Measurements from ENCODE around the gene SLC6A12.
A peak's percentile ranks its signal among the peaks of the same experiment; 100 is the strongest.
"Not testable (repeated sequence)": the region's sequence is repeated elsewhere in the genome, so short reads cannot be mapped to it uniquely, and the experiment has no call there.

SLC6A12 gene

DNA sequence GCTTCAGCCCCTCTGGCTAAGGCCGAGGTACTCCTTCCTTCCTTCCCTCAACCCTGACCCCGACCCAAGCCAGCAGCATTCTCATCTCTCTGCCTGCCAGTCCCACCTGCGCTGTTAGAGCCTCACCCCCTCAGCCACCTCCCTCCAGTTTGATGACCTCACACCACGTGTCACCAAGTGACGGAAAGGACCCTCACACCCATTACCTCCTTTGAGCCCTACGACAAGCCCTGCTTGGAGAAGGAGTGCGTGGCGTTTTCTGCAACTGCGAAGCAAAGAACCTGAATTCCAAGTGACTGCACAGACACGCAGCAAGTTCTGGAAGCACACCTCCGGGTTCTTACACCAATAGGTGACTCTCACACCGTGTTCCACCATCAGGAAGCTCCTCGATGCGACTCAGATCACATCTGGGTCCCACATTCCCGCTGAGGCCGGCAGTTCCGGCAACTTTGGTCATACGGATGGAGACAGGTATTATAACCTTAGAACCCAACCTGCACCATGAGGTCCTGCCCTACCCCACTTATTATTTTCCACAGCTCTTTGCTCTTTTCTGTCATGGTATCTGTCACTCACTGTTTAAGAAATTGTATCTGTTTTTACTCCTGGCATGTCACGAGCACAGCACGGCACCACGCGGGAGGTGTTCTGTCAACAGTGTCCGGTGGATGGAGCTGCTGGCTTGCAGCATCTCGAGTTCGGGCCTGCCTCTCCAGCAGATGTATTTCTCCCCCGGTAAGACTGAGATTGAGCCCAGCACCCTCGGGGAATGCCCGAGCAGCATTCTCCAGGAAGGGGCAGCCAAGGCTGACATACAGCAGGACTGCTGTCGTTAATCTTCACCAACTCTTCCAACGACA, 5.0 kb upstream of the SLC6A12 start:
- DNase-seq: peak in 3 of 10 donors; percentile 44 to 79 (median 79)
- intact Hi-C loops (cut with DNase I): no loop called here

- intact Hi-C loops (cut with DNase I): no loop called here
- peak in 2 of 10 donors; percentile 25 to 70 for DNase-seq
Observed at GRCh38 chr12:218221-218620, 4.3 kb upstream of the SLC6A12 start.

DNA sequence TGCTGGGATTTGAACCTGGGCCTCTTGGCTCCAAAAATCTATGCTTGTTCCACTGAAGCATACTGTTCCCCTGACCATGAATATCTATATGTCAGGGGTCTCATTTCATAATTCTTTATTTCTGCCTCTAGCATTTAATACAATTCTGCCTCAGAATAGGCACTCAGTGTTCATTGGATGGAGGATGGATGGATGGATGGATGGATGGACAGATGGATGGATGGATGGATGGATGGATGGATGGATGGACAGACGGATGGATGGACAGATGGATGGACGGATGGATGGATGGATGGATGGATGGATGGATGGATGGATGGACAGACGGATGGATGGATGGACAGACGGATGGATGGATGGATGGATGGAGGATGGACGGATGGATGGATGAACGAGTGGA, 3.1 kb upstream of the SLC6A12 start:
- intact Hi-C loops (cut with DNase I); DNase-seq: not testable (repeated sequence)

GRCh38 chr12:215116-215515, 1.2 kb upstream of the SLC6A12 start:
- intact Hi-C loops (cut with DNase I): no loop called here
- DNase-seq: peak in 2 of 10 donors; percentile 26 to 60

DNA sequence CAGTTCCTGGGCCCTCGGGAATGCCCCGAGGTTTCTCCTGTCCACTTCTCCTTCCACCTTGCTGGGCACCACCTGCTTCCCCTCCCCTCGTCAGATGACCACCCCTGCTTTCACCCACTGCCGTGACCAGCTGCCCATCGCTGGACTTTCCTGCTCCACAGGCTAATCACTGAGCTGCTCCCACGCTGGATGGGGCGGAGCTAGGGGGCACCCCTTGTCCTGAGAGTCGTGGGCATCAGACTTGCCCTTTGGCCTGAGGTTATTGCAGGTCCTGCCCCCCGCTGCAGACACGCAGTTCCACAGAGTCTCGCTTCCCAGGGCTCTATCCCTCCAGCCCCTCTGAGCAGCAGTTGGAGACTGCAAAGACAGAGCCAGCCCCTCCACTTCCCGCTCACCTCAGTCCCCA, 427 bp downstream of the SLC6A12 start:
- intact Hi-C loops (cut with DNase I): no loop called here
- peak in 2 of 10 donors; percentile 32 to 67 for DNase-seq

DNA sequence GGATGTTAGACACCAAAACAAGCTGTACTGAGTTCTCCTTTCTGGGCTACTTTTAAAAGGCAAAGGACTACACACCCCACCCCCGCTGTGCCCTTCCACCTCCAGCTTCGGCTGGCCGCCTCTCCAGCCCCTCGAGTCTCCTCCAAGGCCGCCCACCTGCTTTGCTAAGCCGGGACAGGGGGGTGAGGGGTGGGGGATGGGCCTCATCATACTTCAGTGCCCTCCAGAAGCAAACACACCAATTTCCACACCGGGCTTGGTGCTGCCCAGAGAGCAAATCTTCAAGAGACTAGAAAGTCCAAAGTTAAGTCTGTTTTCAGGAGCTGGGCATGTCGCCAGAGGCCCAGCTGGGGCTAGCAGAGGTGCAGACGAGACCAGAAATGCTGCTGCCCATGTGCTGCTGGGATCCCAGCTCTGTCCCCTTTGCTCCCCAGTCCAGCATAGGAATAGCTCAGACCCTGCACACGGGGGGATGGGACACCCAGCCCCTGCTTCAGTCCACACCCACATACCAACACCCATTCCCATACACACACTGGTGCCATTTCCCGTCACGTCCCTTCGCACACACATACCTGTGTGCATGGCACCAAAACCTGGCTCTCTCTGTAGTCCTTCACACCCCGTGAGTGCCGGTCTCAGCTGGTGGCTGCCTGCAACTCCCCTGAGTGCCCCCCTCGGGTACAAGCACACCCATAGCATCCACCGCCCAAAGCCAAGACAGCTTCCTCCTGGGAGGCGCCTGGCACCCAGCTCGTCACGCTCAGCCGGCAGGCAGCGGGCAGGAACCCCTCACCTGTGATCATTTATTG, 1.0 kb downstream of the SLC6A12 start:
- DNase-seq: peak in 3 of 10 donors; percentile 52 to 55 (median 52)
- intact Hi-C loops (cut with DNase I): no loop called here

DNA sequence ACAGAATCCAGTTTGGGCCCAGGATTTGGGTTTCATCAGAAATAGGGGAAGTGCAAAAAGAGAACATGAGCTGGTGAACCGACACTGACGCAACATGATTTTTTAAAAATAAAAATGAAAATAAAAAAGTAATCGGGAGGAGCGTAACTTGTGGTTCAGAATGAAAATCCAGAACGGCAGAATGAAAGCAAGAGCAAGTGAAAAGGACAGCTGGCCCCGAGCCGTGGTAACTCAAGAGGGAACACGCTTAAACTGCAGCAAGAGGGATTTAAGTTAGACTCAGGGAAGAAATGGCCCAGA, 1.6 kb downstream of the SLC6A12 start:
- DNase-seq: peak in 1 of 10 donors; percentile 24
- intact Hi-C loops (cut with DNase I): no loop called here

DNA sequence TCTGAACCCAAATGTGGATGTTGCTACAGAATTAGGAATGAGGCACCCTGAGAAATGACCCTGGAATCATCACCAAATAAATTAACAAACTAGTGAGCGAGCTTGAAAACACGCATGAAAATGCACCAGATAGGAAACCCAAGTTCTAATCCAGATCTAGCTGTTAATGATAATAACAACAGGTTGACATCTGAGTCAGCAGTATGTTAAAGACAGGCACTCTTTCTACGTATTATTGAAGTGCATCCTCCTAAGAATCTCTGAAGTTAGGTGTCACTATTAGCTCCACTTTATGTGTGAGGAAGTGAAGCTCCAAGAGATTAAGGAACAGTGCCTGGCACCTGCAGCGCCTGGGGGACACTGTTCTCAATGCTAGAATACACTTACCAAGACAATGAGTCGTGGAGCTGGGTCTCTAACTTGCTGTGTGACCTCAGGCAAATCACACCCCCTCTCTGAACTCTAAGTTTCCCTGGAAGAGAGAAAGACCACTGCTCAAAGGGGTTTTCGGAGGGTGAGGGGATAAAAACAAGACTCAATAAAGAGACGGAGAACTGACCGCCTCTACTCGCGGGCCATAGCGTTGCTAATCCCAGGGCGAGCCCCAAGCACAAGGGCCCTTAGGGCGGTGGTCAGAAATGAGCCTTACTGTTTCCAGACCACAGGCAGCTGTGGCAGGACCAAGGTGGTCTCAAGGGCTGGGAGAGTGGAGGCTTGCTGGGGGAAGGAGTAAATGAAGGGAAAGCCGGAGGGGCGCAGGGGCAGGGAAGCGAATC, 2.1 kb downstream of the SLC6A12 start:
- peak in 2 of 10 donors; percentile 36 to 39 for DNase-seq
- intact Hi-C loops (cut with DNase I): no loop called here

- DNase-seq: peak in 1 of 10 donors; percentile 8
Observed at GRCh38 chr12:211142-211465, 2.9 kb downstream of the SLC6A12 start.

GRCh38 chr12:210277-211141, 3.4 kb downstream of the SLC6A12 start:
- DNase-seq: peak in 3 of 10 donors; percentile 43 to 68 (median 47)
- intact Hi-C loops (cut with DNase I): no loop called here

More at GRCh38 chr12:211142-211465, 2.9 kb downstream of the SLC6A12 start:
- intact Hi-C loops (cut with DNase I): no loop called here

DNA sequence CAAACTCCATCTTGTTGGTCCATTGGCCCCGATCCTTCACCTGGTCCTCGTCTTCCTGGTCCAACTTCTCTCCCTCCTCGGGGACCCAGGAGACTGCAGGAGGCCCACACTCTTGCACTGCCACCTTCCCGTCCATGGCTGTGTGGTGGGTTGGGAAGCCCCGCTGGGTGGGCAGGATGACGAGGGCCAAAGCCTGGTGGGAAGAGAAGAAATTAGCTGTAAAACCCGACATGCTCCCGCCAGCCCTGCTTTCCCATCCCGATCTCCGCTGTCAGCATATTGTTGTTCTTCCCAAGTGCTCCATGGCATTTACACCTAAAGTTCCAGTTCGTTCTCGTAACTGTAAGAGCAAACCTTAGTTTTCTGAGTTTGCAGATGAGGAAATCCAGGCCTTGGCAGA, 4.1 kb downstream of the SLC6A12 start:
- peak in 3 of 10 donors; percentile 3 to 63 (median 52) for DNase-seq
- intact Hi-C loops (cut with DNase I): no loop called here

GRCh38 chr12:209246-209645, 4.7 kb downstream of the SLC6A12 start:
- DNase-seq: peak in 2 of 10 donors; percentile 25 to 35
- intact Hi-C loops (cut with DNase I): no loop called here

DNA sequence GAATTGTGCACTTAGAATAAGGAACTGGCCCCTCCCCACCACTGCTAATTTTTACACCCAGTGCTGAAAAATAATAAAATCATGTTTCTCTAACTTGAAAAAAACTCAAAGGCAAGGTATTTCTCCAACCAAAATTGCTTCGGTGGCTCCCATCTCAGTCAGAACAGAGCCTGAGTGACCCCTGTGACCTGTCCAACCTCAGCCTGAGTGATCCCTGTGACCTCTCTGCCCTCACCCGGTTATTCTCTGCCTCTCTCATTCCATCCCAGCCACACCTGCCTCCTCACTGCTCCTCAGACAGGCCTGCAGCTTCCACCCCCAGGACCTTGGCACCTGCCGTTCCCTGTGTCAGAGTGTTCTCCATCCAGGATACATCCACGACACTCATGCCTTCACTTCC, 5.1 kb downstream of the SLC6A12 start:
- intact Hi-C loops (cut with DNase I): no loop called here
- peak in 2 of 10 donors; percentile 21 to 30 for DNase-seq

- peak in 3 of 10 donors; percentile 36 to 58 (median 52) for DNase-seq
- intact Hi-C loops (cut with DNase I): no loop called here
Observed at GRCh38 chr12:207804-208203, 6.2 kb downstream of the SLC6A12 start.

- peak in 3 of 10 donors; percentile 46 to 69 (median 57) for DNase-seq
- intact Hi-C loops (cut with DNase I): no loop called here
Observed at GRCh38 chr12:206746-207440, 7.1 kb downstream of the SLC6A12 start.

- peak in 3 of 10 donors; percentile 7 to 44 (median 43) for DNase-seq
- intact Hi-C loops (cut with DNase I): no loop called here
Observed at GRCh38 chr12:205026-205425, 8.9 kb downstream of the SLC6A12 start.

- peak in 3 of 10 donors; percentile 59 to 73 (median 64) for DNase-seq
- intact Hi-C loops (cut with DNase I): no loop called here
Observed at GRCh38 chr12:204261-204678, 9.7 kb downstream of the SLC6A12 start.

GRCh38 chr12:203462-204260, 10.3 kb downstream of the SLC6A12 start:
- DNase-seq: peak in 8 of 10 donors; percentile 37 to 95 (median 65)
- intact Hi-C loops (cut with DNase I): no loop called here

All from posterior cingulate gyrus (tissue), 11 donors.